ENCODE results near the gene RAPGEF1.

RAPGEF1 gene

GRCh38 chr9:131545003-131545785, 194.7 kb downstream of the RAPGEF1 start, which contains the start of gene PRRT1B:
Gene PRRT1B (plus strand): TSS chr9:131545523. CDS start chr9:131545616, 93 bp downstream.
- DNase-seq (ENCODE audit: low read depth in 1 of 2, low spot score in 1 of 2) = no peak

- DNase-seq (ENCODE audit: low read depth in 1 of 2, low spot score in 1 of 2) = no peak
Measured at GRCh38 chr9:131543141-131543540, 196.7 kb downstream of the RAPGEF1 start.

GRCh38 chr9:131539223-131539923, 200.5 kb downstream of the RAPGEF1 start:
- DNase-seq (ENCODE audit: low read depth in 1 of 2, low spot score in 1 of 2) = no peak

GRCh38 chr9:131537946-131538345, 201.9 kb downstream of the RAPGEF1 start:
- no peak for DNase-seq (ENCODE audit: low read depth in 1 of 2, low spot score in 1 of 2)

GRCh38 chr9:131534721-131535237, 205.1 kb downstream of the RAPGEF1 start:
- DNase-seq (ENCODE audit: low read depth in 1 of 2, low spot score in 1 of 2) = no peak

- peak; percentile 49 to 62 for DNase-seq (ENCODE audit: low read depth in 1 of 2, low spot score in 1 of 2)
Measured at GRCh38 chr9:131530920-131531832, 208.7 kb downstream of the RAPGEF1 start, which contains the start of gene UCK1. Gene UCK1 (minus strand): TSS chr9:131531263. CDS start chr9:131531174, 89 bp downstream.

GRCh38 chr9:131530546-131530919, 209.3 kb downstream of the RAPGEF1 start:
- DNase-seq (ENCODE audit: low read depth in 1 of 2, low spot score in 1 of 2) = no peak

GRCh38 chr9:131529597-131530545, 210.0 kb downstream of the RAPGEF1 start:
- no peak for DNase-seq (ENCODE audit: low read depth in 1 of 2, low spot score in 1 of 2)

GRCh38 chr9:131528886-131529505, 210.9 kb downstream of the RAPGEF1 start:
- DNase-seq (ENCODE audit: low read depth in 1 of 2, low spot score in 1 of 2) = no peak

GRCh38 chr9:131528186-131528585, 211.7 kb downstream of the RAPGEF1 start:
- no peak for DNase-seq (ENCODE audit: low read depth in 1 of 2, low spot score in 1 of 2)

Measured in activated CD4-positive, alpha-beta T cell treated with anti-CD3 and anti-CD28 coated beads, Interleukin-2, amount 50 U/mL, for 24 hours (primary cell).